Activated CD8-positive, alpha-beta T cell treated with anti-CD3 and anti-CD28 coated beads for 36 hours (primary cell): ENCODE results near the gene HHATL. TPM values are rescaled to one million over a fixed set of nuclear protein-coding genes. Genes with fewer than 3 reads are reported as not detected.

Source experiments
- ATAC-seq: fragments of 200-7000 bp; cut with Tn5 transposase; one replicate; pipeline ENCODE4 v1.10.0; 2021; ENCODE audit warnings: mild to moderate bottlenecking, moderate library complexity
- CTCF ChIA-PET: fragments of 350-600 bp; sonication (Branson Sonifier 250); formaldehyde crosslinking; loops from one replicate; lab custom pipeline; 2021; ENCODE audit warnings: antibody characterized with exemption; lab: Charles Lee
- POLR2A ChIA-PET: fragments of 350-600 bp; sonication (Branson Sonifier 250); formaldehyde crosslinking; loops from one replicate; lab custom pipeline; 2021; ENCODE audit warnings: antibody characterized with exemption; lab: Charles Lee
- DNase-seq: peaks from one replicate; pipeline ENCODE4 v3.0.0-alpha.2; 2020
- H3K27ac Mint-ChIP-seq: one replicate; pipeline ENCODE4 v1.8.0; 2021; ENCODE audit warnings: mild to moderate bottlenecking, mixed read lengths
- H3K27me3 Mint-ChIP-seq: one replicate; pipeline ENCODE4 v1.8.0; 2021; ENCODE audit warnings: mixed read lengths
- H3K36me3 Mint-ChIP-seq: one replicate; pipeline ENCODE4 v1.8.0; 2021; ENCODE audit warnings: low read depth, mixed read lengths
- H3K4me1 Mint-ChIP-seq: one replicate; pipeline ENCODE4 v1.8.0; 2021; ENCODE audit warnings: low read depth, mixed read lengths
- H3K4me3 Mint-ChIP-seq: one replicate; pipeline ENCODE4 v1.8.0; 2021; ENCODE audit warnings: mild to moderate bottlenecking, moderate library complexity, mixed read lengths
- H3K9me3 Mint-ChIP-seq: one replicate; pipeline ENCODE4 v1.8.0; 2021; ENCODE audit warnings: mixed read lengths
- CTCF ChIP-seq: fragments of 200-600 bp; IDR thresholded peaks from one replicate; pipeline ENCODE4 v1.8.0; 2022; ENCODE audit warnings: antibody characterized with exemption, mild to moderate bottlenecking
- intact Hi-C: fragments of 100-400 bp; cut with micrococcal nuclease; formaldehyde crosslinking; loops from one replicate; pipeline ENCODE4 v1.10.0; 2022
- total RNA-seq, 2 experiments: library from RNA; stranded (reverse); gene quantifications; one replicate each; pipeline ENCODE4 v1.2.3, GENCODE V29; 2021

HHATL gene
- total RNA-seq, 2 experiments from 2014 or later = not detected

- no peak for TF ChIP-seq CTCF
- H3K9me3 Mint-ChIP-seq = no peaks in the 10 kb centered on the region
- intact Hi-C loops = no loop called here
- POLR2A ChIA-PET = no interaction called here
- no peaks in the 10 kb centered on the region for H3K4me1 Mint-ChIP-seq
- DNase-seq (no peak), ATAC-seq (no peak)
- no peaks in the 10 kb centered on the region for H3K27me3 Mint-ChIP-seq
- CTCF ChIA-PET = interaction anchor here (1.0 to 1.6 kb wide), 2 partner anchors 9 to 10 kb away, joined by 3 read pairs; no protein-coding TSS in a partner anchor
- no peak overlapping the region for H3K27ac Mint-ChIP-seq
- no peak overlapping the region for H3K4me3 Mint-ChIP-seq
- H3K36me3 Mint-ChIP-seq = no peaks in the 10 kb centered on the region
These were observed 32.4 kb upstream of the HHATL start for GRCh38 chr3:42735019-42735418.

GRCh38 chr3:42734263-42734860 is 31.8 kb upstream of the HHATL start:
- ChIA-PET CTCF (interaction anchor here (1.0 to 1.6 kb wide), 5 partner anchors 8 to 13 kb away, joined by 3 to 4 read pairs (median 3); no protein-coding TSS in a partner anchor), POLR2A (no interaction called here)
- H3K9me3 Mint-ChIP-seq = no peaks in the 10 kb centered on the region
- no peaks in the 10 kb centered on the region for H3K36me3 Mint-ChIP-seq
- H3K4me1 Mint-ChIP-seq = no peaks in the 10 kb centered on the region
- no peaks in the 10 kb centered on the region for H3K27me3 Mint-ChIP-seq
- ATAC-seq (no peak), DNase-seq (no peak)
- no peak overlapping the region for H3K4me3 Mint-ChIP-seq
- intact Hi-C loops = no loop called here
- H3K27ac Mint-ChIP-seq = no peak overlapping the region
- TF ChIP-seq CTCF = no peak

DNA sequence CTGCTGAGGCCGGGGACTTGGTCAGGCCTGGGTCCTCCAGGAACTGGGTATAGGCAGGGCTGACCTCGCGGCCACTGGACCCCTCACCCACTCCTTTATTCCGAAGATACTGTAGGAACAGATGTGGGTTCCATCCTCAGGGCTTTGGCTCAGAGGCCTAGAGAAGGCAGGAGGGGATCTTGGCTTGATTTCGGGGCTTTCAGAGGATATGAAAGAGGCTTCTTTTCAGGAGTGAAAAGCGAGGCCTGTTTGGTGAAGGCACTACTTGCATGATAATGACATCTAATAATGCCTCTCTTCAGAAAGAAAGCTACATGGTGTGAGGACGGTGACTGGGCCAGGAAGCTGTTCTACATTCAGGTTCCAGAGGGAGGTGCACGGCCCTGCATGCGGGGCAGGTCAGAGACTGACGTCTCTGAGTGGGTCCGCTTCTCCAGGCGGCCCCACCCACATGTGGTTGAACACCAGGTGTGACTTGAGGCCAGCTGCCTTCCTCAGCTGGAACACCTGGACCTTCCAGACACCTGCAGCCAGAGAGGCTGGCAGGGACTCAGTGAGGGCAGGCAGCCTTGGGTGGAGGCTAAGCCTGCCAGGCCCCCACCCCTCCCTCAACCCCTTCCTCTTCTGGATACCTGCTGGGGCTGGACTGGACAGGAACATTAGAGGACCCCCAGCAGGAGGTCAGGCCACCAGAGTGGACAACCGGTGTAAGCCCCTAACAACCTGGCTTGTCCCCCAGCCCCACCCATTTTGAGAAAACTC is 31.1 kb upstream of the HHATL start:
- Mint-ChIP-seq H3K27ac (no peak overlapping the region), H3K4me3 (no peak overlapping the region), H3K36me3 (no peaks in the 10 kb centered on the region), H3K9me3 (no peaks in the 10 kb centered on the region), H3K4me1 (no peaks in the 10 kb centered on the region), H3K27me3 (no peaks in the 10 kb centered on the region)
- ChIA-PET POLR2A (no interaction called here), CTCF (interaction anchor here (1.0 to 1.6 kb wide), 3 partner anchors 9 to 14 kb away, joined by 3 to 4 read pairs (median 4); no protein-coding TSS in a partner anchor)
- no peak for DNase-seq
- ATAC-seq = no peak
- intact Hi-C loops = no loop called here
- TF ChIP-seq CTCF = no peak

DNA sequence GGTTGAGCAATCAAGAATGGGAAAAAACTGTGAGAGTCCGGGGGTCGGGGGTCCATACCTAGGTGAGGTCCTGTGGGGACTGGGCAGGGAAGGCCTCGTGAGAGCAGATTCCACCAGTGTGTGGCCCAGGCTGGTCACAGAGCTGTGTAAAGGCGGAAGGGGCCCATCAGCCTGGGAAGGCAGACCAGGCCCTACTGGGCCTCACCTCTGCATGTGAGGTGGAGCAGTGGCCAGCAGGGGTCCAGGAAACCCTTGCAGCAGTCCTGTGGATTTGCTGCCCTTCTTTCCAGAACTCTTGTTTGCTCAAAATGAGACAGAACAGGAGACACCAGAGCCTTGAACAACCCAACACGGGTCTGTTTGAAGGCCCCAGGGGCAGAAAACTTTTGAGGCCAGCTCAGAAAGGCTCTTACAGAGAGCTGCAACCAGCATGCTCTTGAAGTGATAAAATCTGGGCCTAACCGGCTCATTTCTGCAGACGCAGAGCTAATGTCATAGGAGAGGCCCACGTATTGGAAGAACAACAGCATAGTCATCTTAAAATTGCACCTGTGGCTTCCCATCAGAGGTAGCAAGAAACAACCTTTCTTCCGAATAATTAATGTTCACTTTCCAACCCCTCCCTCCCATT is 30.3 kb upstream of the HHATL start:
- Mint-ChIP-seq H3K27me3 (no peaks in the 10 kb centered on the region), H3K4me3 (no peak overlapping the region), H3K9me3 (no peaks in the 10 kb centered on the region), H3K27ac (no peak overlapping the region), H3K36me3 (no peaks in the 10 kb centered on the region), H3K4me1 (no peaks in the 10 kb centered on the region)
- ATAC-seq (no peak), DNase-seq (no peak)
- ChIA-PET POLR2A (interaction anchor here (1.4 kb wide), 1 partner anchor 15 kb away, joined by 3 read pairs; no protein-coding TSS in a partner anchor), CTCF (interaction anchor here (1.0 to 1.6 kb wide), 3 partner anchors 10 to 14 kb away, joined by 3 to 4 read pairs (median 4); no protein-coding TSS in a partner anchor)
- no peak for TF ChIP-seq CTCF
- intact Hi-C loops = no loop called here
